GM06990 (cell line): ENCODE measurements around the gene GEMIN7.

Source experiments
- DNase-seq: peaks from one replicate; pipeline ENCODE4 v3.0.0-alpha.2; 2011; ENCODE audit not compliant: insufficient read length; ENCODE audit errors: extremely low read depth
- H3K27me3 ChIP-seq: replicated peaks from 2 replicates; pipeline ENCODE4 v1.6.0; 2011; ENCODE audit warnings: low read length; ENCODE audit not compliant: control insufficient read depth, insufficient read depth
- H3K36me3 ChIP-seq: 2 replicates; pipeline ENCODE4 v1.5.1; 2011; ENCODE audit warnings: low read length; ENCODE audit not compliant: control insufficient read depth, insufficient read depth
- H3K4me3 ChIP-seq: replicated peaks from 2 replicates; pipeline ENCODE4 v1.5.1; 2011; ENCODE audit warnings: low read depth, mild to moderate bottlenecking, control low read depth, low read length
- TF ChIP-seq, protein P1 (sequence below): IDR thresholded peaks from 2 replicates; pipeline ENCODE4 v1.5.1; 2011; ENCODE audit warnings: low read length, control low read depth, mild to moderate bottlenecking, inconsistent platforms; ENCODE audit not compliant: insufficient read depth, poor library complexity, severe bottlenecking

Gene GEMIN7

GRCh38 chr19:45076851-45077730 is 2.0 kb upstream of the GEMIN7 start:
- DNase-seq, result no peak
- Histone ChIP-seq H3K36me3 (peaks cover 6% of the 10 kb centered on the region), H3K4me3 (peak overlapping the region; percentile 97), H3K27me3 (no peaks in the 10 kb centered on the region)
- TF ChIP-seq, protein P1, sequence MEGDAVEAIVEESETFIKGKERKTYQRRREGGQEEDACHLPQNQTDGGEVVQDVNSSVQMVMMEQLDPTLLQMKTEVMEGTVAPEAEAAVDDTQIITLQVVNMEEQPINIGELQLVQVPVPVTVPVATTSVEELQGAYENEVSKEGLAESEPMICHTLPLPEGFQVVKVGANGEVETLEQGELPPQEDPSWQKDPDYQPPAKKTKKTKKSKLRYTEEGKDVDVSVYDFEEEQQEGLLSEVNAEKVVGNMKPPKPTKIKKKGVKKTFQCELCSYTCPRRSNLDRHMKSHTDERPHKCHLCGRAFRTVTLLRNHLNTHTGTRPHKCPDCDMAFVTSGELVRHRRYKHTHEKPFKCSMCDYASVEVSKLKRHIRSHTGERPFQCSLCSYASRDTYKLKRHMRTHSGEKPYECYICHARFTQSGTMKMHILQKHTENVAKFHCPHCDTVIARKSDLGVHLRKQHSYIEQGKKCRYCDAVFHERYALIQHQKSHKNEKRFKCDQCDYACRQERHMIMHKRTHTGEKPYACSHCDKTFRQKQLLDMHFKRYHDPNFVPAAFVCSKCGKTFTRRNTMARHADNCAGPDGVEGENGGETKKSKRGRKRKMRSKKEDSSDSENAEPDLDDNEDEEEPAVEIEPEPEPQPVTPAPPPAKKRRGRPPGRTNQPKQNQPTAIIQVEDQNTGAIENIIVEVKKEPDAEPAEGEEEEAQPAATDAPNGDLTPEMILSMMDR, result no peak

DNA sequence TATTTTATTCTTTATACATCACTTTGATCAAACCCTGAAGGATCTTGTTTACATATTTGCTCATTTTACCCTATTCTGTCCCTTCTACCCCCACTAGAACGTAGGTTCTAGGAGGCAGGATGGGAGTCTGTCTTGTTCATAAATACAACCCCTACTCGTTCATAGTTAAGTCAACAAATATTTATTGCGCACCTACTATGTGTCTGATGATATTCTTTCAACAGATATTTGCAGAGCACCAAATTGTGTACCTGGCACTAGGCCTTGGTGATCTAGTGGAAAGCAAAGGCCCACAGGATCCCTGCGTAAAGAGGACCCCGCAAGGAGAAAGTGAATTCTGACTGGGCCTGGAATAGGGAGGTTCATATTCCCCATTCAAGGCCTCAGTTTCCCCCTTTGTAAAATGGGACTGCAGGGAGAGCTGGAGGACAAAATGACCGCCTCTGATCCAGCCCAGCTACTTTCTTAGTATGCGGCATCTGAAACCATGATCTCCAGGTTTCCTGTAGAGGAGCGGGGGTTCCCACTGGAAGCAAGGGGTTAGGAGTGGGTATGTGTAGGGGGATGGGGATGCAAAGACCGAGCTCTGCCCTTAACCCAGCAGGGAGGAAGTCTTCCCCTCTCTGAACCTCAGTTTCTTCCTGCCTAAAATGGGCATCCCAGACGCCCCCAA is 534 bp upstream of the GEMIN7 start:
- TF ChIP-seq, protein P1, result no peak
- DNase-seq, result no peak
- Histone ChIP-seq H3K36me3 (peaks cover 3% of the 10 kb centered on the region), H3K27me3 (no peaks in the 10 kb centered on the region), H3K4me3 (peak overlapping the region; percentile 91)

DNA sequence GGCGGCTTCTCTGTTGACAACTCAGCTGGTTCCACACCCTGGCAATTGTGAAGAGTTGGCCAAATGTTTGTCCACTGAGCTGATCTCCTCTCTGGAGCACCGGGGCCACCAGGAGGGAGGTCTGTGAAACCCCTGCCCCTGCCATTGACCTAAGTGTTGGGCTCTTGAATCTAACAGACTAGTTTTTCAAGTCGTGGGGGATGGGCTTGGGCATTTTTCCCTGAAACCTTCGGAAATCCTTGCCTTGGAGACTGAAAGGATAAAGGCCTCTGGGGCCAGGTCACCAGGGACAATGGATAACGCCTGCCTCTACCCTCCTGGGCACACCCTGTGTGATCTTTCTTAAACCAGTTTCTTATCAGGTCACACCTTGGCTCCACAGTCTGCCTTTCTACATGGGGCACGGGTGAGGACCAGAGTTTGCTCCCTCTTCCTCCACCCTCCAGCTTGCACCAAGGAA is 881 bp downstream of the GEMIN7 start:
- H3K27me3 ChIP-seq, result no peaks in the 10 kb centered on the region
- DNase-seq, result no peak
- TF ChIP-seq, protein P1, result no peak
- peak overlapping the region; percentile 91 for H3K4me3 ChIP-seq
- H3K36me3 ChIP-seq, result peaks cover 3% of the 10 kb centered on the region

DNA sequence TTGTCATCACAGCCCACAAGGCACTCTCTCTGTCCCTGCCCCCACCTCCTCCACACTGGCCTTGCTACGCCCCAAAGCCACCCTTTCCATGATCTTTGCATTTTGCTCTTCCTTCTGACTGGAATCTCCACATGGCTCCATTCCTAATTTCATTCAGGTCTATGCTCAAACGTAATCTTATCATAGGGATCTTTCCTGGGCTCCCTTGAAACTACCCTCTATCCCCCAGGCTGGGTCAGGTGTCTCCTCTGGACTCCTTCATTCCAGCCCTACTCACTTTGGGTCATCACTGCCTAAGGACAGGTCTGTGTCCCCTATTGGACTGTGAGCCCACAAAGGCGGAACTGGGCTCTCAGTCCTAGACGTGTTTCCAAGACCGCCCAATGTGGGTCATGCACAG is 3.1 kb downstream of the GEMIN7 start:
- Histone ChIP-seq H3K4me3 (no peak overlapping the region), H3K36me3 (peaks cover 7% of the 10 kb centered on the region), H3K27me3 (no peaks in the 10 kb centered on the region)
- TF ChIP-seq, protein P1, result no peak
- DNase-seq, result no peak

DNA sequence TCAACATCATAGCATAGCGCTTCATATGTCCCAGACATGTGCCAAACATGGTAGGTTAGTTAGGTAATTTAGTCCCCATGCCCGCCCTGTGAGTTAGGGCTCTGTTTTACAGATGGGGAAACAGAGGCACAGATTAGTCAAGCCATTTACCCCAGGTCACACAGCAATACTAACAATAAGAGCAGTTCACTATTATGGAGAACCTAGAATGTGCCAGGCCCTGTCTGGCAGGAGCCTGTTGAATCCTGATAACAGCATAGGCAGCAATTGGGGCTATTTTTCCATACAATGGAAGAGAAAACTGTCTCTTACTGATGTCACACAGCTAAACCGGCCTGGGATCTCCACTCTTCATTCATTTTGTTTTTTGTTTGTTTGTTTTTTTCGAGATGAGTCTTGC is 7.4 kb downstream of the GEMIN7 start:
- no peaks in the 10 kb centered on the region for H3K27me3 ChIP-seq
- TF ChIP-seq, protein P1, result no peak
- no peak overlapping the region for H3K4me3 ChIP-seq
- no peak for DNase-seq
- peaks cover 21% of the 10 kb centered on the region for H3K36me3 ChIP-seq
